Thoracic aorta (tissue), 2 donors: ENCODE results near the gene NLGN1. TPM values are rescaled to one million over a fixed set of nuclear protein-coding genes. Genes with fewer than 3 reads are reported as not detected.

Source experiments
- ATAC-seq: fragments of 150-250 bp; one replicate; pipeline ENCODE4 v1.8.0; 2017; ENCODE audit warnings: low read depth; ENCODE audit not compliant: insufficient number of reproducible peaks, low FRiP score
- DNase-seq: peaks from one replicate; pipeline ENCODE4 v3.0.0-alpha.2; 2020; ENCODE audit warnings: low spot score
- H3K27ac ChIP-seq, 2 donors: fragments of 200-600 bp; sonication (generic); 1 replicate in 1 of 2; 2 replicates in 1 of 2; pipeline ENCODE4 v1.5.1; 2016; ENCODE audit warnings: mild to moderate bottlenecking in 2 of 2, moderate library complexity in 2 of 2
- H3K27me3 ChIP-seq: fragments of 200-600 bp; sonication (generic); replicated peaks from 2 replicates; pipeline ENCODE4 v1.6.0; 2016; ENCODE audit warnings: mild to moderate bottlenecking; ENCODE audit not compliant: insufficient read depth
- H3K36me3 ChIP-seq: fragments of 200-600 bp; sonication (generic); one replicate; pipeline ENCODE4 v1.5.1; 2016
- H3K4me1 ChIP-seq, 2 donors: fragments of 200-600 bp; sonication (generic); 1 replicate in 1 of 2; 2 replicates in 1 of 2; pipeline versions ENCODE4 v1.5.1 to v1.6.0; 2016; ENCODE audit warnings: low read depth in 2 of 2, mild to moderate bottlenecking in 1 of 2; ENCODE audit not compliant: control insufficient read depth in 1 of 2
- H3K4me3 ChIP-seq: fragments of 200-600 bp; sonication (generic); 2 replicates; pipeline ENCODE4 v1.5.1; 2016; ENCODE audit warnings: mild to moderate bottlenecking
- H3K9me3 ChIP-seq: fragments of 200-600 bp; sonication (generic); 2 replicates; pipeline ENCODE4 v1.5.1; 2016
- CTCF ChIP-seq: fragments of 200-600 bp; sonication (generic); IDR thresholded peaks from one replicate; pipeline ENCODE4 v1.5.1; 2019; ENCODE audit warnings: antibody characterized with exemption
- total RNA-seq, 2 donors: library from RNA; depleted of rRNA; stranded (reverse); fragments of >200 nt; gene quantifications; one replicate each; pipeline versions ENCODE4 v1.1.0 to v1.2.3, GENCODE V29; 2016

NLGN1 gene
- total RNA-seq, 2 donors from 2014 or later, result 17.8 to 18.3 TPM

GRCh38 chr3:174332391-174332790 is 934.8 kb downstream of the NLGN1 start:
- Histone ChIP-seq H3K36me3 (no peaks in the 10 kb centered on the region), H3K4me1 (no peaks in the 10 kb centered on the region), H3K27me3 (no peaks in the 10 kb centered on the region), H3K27ac (no peak overlapping the region), H3K9me3 (no peaks in the 10 kb centered on the region), H3K4me3 (no peak overlapping the region)
- DNase-seq (no peak), ATAC-seq (no peak)
- TF ChIP-seq CTCF, result no peak

- H3K27me3 ChIP-seq, result no peaks in the 10 kb centered on the region
- H3K4me3 ChIP-seq, result no peak overlapping the region
- DNase-seq (no peak), ATAC-seq (no peak)
- no peaks in the 10 kb centered on the region for H3K4me1 ChIP-seq
- no peak for TF ChIP-seq CTCF
- no peak overlapping the region for H3K27ac ChIP-seq
- H3K36me3 ChIP-seq, result no peaks in the 10 kb centered on the region
- H3K9me3 ChIP-seq, result no peaks in the 10 kb centered on the region
These were observed 936.1 kb downstream of the NLGN1 start for GRCh38 chr3:174333640-174334039.

- TF ChIP-seq CTCF, result no peak
- no peak for DNase-seq
- ATAC-seq, result no peak
- Histone ChIP-seq H3K4me1 (no peaks in the 10 kb centered on the region), H3K4me3 (no peak overlapping the region), H3K27me3 (no peaks in the 10 kb centered on the region), H3K27ac (no peak overlapping the region), H3K36me3 (no peaks in the 10 kb centered on the region), H3K9me3 (no peaks in the 10 kb centered on the region)
These were observed 936.6 kb downstream of the NLGN1 start for GRCh38 chr3:174334111-174334510.

- Histone ChIP-seq H3K36me3 (no peaks in the 10 kb centered on the region), H3K4me3 (no peak overlapping the region), H3K4me1 (no peaks in the 10 kb centered on the region), H3K27me3 (no peaks in the 10 kb centered on the region), H3K27ac (no peak overlapping the region), H3K9me3 (no peaks in the 10 kb centered on the region)
- TF ChIP-seq CTCF, result no peak
- no peak for ATAC-seq
- no peak for DNase-seq
These were observed 937.8 kb downstream of the NLGN1 start for GRCh38 chr3:174335324-174335723.

GRCh38 chr3:174335910-174336309 is 938.4 kb downstream of the NLGN1 start:
- H3K4me3 ChIP-seq, result no peak overlapping the region
- H3K4me1 ChIP-seq, result no peaks in the 10 kb centered on the region
- ATAC-seq (no peak), DNase-seq (no peak)
- H3K36me3 ChIP-seq, result no peaks in the 10 kb centered on the region
- H3K27me3 ChIP-seq, result no peaks in the 10 kb centered on the region
- H3K9me3 ChIP-seq, result no peaks in the 10 kb centered on the region
- TF ChIP-seq CTCF, result no peak
- H3K27ac ChIP-seq, result no peak overlapping the region
